HG03045 (cell line): ENCODE data around the gene AFAP1L2.

Source experiments
- ATAC-seq: cut with Tn5 transposase; IDR thresholded peaks from one replicate; pipeline ENCODE4 v1.9.1; 2021; ENCODE audit warnings: mild to moderate bottlenecking, moderate library complexity; ENCODE audit not compliant: unreplicated experiment

The AFAP1L2 gene

DNA sequence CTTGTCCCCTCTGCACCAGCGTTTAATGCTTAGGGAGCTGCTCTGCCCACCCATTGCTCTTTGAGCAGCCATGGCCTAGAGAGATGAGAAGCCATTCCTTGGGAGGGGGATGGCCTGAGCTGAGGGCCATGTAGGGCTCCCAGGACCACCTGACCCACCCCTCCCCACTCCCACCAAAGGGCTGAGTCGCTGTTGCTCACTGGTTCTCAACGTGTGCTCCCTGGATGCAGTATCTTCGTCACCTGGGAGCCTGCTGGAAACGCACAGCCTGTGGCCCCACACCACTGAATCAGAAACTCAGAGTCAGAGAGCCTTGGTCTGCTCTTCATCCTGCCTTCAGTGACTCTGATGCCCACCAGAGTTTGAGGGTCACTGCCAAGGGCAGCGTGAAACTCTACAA is 128.2 kb downstream of the AFAP1L2 start:
- ATAC-seq, result no peak

DNA sequence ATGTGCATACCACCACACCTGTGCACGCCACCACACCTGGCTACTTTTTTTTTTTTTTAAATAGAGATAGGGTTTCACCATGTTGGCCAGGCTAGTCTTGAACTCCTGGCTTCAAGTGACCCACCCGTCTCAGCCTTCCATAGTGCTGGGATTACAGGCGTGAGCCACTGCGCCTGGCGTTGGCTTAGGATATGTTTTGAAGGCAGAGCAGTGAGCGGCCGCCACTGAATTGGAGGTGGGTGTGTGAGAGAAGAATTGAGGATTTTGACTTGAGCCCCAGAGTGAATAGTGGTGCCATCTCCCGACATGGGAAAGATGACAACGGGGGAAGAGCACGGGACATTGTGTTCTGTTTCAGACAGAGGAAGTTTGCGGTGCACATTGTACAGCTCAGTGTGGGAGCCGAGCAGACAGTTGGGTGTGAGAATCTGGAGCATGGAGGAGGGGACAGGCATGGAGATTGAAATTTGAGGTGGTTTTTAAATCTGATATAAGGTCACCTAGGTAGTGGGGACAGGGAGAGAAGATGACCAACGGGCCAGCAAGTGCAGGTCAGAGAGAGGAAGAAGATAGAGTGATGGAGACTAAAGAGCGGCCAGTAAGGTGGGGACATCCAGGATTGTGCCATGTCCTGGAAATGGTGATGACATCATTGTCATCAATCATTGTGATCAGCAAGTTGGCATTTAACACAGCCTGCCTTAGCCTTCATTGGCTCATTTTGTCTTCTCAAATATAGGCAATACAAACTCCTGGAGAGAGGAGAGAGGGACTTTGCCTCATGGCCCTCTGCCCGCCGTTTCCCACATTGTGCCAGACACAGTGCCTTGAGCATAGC is 129.5 kb downstream of the AFAP1L2 start:
- no peak for ATAC-seq

DNA sequence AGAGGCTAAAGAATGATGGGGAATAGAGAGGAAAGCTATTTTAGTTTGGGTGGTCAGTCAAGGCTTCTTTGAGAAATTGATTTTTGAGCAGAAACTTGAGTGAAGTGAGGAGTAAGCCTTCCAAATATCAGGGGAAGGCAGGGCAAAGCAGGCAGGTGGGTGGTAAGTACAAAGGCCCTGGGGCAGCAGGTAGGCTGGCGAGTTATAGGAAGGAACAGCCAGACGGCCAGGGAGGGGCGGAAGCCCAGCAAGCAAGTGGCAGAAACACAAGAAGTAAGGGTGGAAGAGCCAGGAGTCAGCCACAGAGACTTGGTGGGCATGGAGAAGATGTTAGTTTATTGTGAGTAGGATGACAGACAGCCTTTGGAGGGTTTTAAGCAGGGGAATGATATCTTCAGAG is 130.4 kb downstream of the AFAP1L2 start:
- no peak for ATAC-seq

DNA sequence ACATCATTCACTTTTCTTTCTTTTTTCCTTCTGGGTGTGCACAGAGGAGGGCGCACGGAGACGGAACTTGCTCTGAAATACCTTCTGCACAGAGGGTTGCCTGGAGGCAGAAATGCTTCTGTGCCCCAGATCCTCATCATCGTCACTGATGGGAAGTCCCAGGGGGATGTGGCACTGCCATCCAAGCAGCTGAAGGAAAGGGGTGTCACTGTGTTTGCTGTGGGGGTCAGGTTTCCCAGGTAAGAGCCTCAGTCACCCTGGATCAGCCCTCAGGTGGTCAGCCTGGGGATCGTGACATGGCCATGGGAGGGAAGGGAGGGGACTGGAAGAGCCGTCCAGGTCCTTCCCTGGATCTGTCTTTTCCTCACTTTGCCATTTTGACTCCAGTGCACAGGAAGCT is 131.6 kb downstream of the AFAP1L2 start:
- no peak for ATAC-seq

DNA sequence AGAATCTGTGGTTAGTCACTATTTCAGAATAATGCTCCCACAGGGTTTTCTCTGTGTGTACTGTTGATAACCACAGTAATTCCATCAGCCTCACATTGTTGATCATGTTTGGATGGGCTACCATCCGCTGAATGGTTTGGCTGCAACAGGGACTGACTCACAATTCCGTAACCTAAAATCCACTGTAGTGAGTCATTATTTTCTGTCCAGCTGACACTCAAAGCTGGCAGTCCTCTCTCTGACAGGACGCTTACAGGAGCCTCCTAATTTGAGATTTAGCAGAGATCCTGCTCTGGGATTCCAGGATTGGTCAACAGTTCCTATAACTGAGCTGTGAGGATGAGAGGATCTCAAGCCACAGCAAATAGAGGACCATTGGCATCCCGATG is 132.5 kb downstream of the AFAP1L2 start:
- no peak for ATAC-seq

DNA sequence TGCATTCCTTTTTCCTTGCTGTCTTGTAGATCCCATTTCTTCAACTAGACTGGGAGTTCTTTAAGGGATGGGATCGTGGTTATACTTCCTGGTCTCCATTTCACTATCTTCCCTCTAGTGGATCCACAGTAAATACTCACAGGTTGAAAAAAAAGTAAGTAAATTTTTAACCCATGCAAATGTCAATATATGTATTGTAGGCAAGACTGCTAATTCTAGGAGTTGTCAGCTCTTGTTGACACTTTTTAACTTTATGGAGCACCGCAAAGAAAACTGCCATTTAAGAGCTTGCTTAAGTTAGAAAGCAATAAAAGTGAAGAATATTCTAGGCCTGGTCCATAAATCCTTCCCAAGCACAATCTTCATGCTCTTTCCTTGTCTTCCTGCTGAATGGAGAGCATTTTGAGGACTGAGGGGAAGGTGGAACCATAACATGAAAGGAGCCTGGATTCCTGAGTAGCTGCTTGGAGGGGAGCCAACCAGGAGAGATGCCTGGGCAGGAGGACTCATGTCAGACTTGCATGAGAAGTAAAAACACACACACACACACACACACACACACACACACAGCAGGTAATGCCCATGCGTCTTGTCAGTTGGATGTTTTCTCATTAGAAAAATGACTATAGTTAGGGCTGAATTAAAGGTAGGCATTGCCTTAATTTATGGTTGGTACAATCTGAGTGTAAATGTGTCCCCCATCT is 133.1 kb downstream of the AFAP1L2 start:
- no peak for ATAC-seq

DNA sequence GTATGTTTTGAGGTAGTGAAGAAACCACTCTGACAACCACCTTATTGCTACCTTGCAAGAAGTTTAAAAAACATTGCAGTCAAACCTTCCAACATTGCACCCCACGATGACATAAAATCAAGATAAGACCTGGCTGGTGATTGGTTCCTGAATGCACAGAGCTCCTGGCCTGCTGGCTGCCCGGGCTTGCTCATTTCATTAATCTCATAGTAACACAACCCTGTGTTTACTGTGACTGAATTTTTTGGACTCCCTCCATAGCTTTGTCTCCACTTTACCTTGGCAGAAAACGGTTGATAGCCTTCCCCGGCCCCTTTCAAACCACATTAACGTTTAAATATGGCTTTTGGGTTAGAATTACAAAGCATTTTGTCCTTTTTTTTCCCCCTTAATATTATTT is 137.8 kb downstream of the AFAP1L2 start:
- no peak for ATAC-seq

DNA sequence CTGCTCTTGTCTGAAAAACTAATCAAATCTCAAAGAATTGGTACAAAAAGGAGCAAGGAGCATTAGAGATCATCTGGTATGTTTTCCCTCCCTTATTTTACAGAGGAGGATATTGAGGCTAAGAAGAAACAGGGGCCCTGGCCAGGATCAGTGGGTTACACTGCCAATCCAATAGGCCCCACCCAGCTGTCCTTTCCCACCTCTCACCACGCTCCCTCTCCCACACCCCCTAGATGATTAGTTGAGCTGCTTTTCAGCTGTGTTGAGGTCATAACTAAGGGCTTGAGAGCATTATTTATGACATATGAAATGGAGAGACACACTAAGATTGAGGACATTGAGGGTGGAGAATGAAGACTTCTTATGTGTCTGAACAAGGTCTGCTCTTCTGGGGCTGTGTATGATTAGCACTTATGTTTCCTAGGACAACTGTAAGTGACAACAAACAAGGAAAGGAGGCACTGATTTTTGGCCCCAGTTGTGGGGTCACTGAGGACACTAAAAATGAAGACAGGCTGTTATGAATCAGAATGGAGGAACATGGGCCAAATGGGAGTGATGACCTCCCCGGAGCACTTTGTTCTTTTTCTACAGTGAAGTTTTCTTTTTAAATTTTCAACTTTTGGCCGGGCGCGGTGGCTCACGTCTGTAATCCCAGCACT is 138.8 kb downstream of the AFAP1L2 start:
- no peak for ATAC-seq

DNA sequence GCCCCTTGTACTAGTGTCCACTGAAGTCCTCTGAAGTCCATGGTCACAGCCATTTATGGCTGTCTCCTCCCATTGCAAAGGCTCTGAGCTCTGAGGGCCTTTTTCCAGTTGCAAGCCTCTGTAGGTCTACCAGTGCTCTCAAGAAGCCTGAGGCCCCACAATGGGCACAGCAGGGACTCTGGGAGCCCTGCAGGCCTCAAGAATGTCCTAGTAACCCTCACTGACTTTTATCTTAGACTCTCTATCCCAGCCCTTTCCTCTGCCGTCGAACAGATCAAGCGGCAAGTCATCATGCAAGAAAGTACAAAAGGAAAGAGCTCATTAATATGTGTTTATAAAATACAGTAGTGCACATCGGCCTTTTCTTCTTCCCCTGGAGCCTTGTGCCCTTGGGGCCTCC is 141.8 kb downstream of the AFAP1L2 start:
- no peak for ATAC-seq

DNA sequence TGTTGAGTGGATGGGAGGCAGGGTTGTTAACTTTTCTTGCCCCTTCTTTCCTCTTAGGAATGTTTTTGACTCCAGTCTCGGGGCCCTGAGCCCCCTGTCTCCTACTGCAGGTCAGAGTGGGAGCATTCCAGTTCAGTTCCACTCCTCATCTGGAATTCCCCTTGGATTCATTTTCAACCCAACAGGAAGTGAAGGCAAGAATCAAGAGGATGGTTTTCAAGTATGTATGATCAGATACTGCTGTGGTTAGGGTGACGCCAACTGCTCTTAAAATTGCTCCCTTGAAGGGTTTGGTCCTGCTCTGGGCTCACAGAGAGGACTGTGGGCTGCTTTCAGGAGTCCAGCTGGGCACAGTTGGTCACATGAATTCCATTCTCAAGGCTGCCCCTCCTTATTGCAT is 143.2 kb downstream of the AFAP1L2 start:
- ATAC-seq, result no peak

DNA sequence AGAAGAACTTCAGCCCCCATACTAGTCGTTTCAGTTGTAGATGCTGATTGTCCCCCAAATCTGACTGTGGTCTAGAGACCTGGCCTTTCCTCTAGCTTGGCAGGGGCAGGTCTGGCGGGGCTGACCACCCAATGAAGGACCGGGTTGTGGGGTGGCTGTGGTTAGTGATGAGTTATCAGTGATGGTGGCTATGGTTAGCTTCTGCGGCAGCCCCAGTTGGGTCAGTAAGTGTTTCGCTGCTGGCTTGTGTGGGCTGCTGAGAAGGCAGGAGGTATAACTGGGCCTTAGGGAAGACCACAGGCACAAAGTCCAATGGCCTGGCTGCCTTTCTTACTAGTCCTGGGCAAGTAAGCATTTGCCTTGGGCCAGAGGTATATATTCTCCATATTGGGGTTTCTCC is 143.9 kb downstream of the AFAP1L2 start:
- ATAC-seq, result no peak

DNA sequence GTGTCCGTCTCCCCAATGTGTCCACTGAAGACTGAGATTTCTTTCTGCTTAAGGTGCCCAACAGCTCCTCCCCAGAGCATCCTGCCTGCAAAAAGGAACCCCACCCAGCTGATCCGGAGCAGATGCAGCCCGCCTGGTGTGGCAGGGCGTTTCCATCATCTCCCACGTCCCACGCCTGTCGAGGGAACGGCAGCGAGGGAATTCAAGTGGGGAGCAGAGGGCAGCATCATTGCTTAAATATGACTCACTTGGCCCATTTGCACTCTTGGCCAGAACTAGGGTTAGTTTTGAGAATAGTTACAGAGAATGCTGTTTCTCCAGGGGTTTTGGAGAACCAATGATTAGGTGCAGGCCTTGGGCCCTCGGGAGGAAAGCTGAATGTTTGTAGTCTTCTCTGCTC is 144.5 kb downstream of the AFAP1L2 start:
- no peak for ATAC-seq

DNA sequence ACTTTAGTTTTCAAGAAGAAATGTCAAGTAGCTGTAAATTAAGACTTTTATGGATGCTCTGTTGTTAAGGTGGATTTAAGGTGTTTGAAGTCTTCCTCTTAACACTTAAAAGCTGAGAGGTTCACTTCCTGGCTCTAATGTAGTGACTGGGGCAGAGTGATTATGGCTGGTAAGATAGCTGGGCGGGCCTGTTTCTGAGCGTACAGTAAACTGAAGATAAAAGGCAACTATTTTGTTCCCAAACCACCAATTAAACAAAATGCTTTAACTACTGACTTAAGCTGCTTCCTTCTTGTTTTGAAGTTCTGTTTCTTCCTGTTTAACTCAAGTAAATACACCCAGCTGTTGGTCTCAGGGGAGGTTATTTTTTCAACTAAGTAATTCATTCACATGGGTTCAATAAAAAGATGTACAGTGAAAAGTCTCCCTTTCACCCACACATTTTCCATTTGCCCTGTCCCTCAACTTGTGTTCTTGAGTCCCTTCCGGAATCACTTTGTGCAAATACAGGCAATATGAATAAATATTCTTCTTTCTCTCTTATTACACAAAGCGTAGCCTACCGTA is 145.9 kb downstream of the AFAP1L2 start:
- no peak for ATAC-seq

DNA sequence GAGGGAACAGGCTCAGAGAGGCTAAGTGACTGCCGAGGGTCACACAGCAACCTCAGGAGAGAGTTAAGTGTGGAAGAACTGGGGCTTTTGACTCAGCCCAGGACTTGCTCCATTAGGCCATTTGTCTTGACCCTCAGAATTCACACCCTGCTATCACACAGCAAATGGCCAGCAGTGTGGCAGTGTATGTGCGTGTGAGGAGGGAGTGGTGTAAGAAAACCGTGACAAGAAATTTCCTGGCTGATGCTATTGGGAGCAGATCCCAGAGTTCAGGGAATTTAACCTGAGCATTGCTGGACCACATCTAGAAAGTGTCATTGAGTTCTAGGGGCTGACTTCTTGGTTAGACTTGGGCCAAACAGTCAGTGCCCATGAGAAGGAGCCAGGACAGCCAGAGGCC is 146.8 kb downstream of the AFAP1L2 start:
- no peak for ATAC-seq

DNA sequence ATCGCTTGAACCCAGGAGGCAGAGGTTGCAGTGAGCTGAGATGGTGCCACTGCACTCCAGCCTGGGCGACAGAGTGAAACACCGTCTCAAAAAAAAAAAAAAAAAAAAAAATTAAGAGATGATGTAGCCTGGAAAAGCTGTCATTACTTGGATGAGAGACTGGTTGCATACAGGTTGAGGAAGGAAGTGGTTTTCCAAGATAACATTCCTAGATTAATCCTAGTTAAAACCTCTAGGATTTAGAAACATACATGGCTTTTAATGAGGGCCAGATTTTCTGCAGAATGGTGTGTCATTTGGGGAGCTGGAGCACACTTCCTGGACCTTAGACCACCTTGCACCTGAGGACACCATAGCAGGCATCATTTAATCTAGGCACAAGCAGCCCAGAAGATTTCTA is 147.5 kb downstream of the AFAP1L2 start:
- no peak for ATAC-seq

DNA sequence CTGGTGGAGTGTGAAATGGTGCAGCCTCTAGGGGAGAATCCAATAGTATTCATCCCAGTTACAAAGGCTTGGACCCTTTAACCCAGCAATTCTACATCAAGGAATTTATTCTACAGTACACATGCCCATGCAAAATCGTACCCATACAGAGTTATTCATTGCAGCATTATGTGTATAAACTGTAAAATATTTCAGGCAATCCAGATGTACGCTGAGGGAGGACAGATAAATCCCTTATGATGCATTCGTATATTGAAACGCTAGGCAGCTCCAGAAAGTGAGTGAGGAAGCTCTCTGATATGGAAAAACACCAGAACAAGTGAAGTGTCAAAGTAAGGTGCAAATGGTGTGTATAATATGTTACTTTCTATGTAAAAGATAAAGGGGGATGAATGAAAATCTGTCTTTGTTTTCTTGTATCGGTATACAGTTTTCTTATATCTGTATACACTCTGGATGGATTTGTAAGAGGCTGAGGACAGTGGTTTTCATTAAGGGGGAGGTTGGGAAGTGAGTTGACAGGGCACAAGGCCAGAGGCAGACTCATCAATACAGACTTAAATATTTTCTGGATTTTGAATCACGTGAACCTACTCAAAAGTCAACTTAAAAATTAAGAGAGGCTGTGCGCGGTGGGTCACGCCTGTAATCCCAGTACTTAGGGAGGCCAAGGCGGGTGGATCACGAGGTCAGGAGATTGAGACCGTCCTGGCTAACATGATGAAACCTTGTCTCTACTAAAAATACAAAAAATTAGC is 148.1 kb downstream of the AFAP1L2 start:
- ATAC-seq, result no peak

DNA sequence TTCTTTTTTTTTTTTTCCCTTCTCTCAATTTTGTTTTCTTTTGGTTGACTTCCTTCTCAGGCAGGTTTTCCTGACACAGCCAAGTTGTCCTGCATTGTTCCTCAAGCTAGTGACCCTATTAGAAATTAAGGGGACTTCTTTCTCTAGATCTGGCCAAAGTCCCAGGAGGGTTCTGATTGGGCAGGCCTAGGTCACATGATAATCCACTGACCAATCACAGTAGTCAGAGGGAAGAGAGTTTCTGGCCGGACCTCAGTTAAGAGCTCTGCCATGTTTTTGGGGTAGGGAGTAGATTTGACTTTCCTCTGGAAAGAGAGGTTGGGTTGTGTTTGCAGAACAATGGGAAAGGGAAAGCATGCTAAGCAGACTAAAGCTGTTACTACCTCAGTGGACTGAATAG is 149.1 kb downstream of the AFAP1L2 start:
- ATAC-seq, result no peak

DNA sequence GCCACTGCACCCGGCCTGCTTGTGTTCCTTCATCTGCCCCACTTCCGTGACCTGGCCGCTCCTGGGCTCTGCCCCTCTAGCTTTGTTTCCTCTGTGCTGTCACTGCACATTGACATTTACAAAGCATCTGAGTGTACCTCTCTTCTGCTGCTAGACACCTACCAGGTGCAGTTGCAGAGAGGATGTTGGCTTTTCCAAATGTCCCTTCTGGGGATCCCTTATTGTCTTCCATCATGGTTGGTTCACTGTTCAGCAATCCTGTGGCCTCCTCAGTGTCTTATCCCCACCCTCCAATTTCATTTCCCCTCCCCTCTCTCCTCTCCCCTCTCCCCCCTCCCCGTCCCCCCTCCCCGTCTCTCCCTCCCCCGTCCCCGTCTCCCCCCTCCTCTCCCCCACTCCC is 151.4 kb downstream of the AFAP1L2 start:
- no peak for ATAC-seq

DNA sequence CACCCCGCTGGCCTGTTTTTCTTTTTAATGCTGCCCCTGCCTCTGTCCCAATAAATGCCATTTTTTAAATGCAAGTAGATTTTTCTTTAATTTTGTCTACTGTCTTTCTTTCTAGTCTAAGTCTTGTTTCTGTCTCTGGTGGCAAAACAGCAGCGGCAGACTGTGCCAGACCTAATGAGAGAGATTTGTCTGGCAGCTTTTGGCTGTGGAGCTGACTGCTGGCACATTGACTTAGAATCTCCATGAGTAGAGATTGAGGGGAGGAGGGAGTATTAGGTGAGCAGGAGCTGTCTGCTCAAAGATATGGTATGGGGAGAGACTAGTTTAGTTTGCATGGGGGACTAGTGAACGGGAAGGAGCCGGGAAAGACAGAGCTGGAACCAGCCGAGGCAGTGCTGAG is 152.2 kb downstream of the AFAP1L2 start:
- ATAC-seq, result no peak

DNA sequence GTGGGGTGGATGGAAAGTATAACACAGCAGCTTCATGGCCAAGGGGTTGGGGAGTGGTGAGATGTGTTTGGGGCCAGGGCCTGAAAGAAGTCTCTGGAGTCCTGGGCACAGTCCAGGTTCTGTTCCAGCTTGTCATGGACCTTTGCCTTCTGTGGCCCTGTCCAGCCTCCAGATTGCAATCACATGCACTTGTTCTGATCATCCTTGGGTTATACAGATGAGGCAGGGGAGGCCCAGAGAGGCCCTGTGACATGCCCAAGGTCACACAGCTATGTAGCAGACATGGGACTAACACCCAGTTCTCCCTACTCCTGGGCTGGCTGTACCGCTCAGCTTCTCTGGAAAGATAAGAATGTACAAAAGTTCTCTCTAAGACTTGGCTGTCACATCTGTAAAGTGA is 153.6 kb downstream of the AFAP1L2 start:
- no peak for ATAC-seq

DNA sequence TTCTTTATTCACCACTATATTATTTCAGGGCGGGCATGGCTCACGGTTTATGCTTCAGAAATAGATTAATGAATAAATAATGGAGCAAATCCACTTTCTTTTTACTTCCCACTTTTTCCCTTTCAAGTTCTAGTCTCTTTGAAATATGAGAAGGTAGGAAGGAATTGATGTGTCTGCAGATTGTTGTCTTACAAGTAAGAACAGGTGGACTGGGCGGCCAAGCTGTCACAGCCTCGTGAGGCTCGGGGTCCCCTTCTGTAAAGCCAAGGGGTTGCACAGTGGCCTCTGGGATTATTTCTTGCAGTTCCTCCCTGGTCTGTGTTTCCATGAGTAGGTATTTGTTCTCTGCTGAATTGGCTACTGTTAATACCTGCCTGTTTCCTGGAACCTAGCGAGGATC is 154.1 kb downstream of the AFAP1L2 start:
- ATAC-seq, result no peak
